Kidney glomerular epithelial cell (primary cell): ENCODE results near the gene TFCP2L1.
A peak's percentile ranks its signal among the peaks of the same experiment; 100 is the strongest.
"Not testable (repeated sequence)": the region's sequence is repeated elsewhere in the genome, so short reads cannot be mapped to it uniquely, and the experiment has no call there.

Experiments used
- DNase-seq: peaks from one replicate; lab custom pipeline; 2025; lab: John Stamatoyannopoulos, UW

TFCP2L1 gene

GRCh38 chr2:121284463-121285449 lies at the start of gene TFCP2L1:
Gene TFCP2L1 (minus strand): TSS chr2:121285202. CDS start chr2:121285109, 93 bp downstream.
- no peak for DNase-seq

GRCh38 chr2:121333834-121334558 lies 49.0 kb upstream of the TFCP2L1 start:
- DNase-seq: no peak

GRCh38 chr2:121333231-121333630 lies 48.2 kb upstream of the TFCP2L1 start:
- no peak for DNase-seq

GRCh38 chr2:121331324-121331723 lies 46.3 kb upstream of the TFCP2L1 start:
- DNase-seq: not testable (repeated sequence)

- no peak for DNase-seq
Measured at GRCh38 chr2:121330921-121331320, 45.9 kb upstream of the TFCP2L1 start.

- DNase-seq: no peak
Measured at GRCh38 chr2:121329786-121330185, 44.8 kb upstream of the TFCP2L1 start.

- DNase-seq: no peak
Measured at GRCh38 chr2:121326628-121327027, 41.6 kb upstream of the TFCP2L1 start.

GRCh38 chr2:121324601-121325000 lies 39.6 kb upstream of the TFCP2L1 start:
- DNase-seq: no peak

- no peak for DNase-seq
Measured at GRCh38 chr2:121321476-121321875, 36.5 kb upstream of the TFCP2L1 start.

GRCh38 chr2:121319941-121320340 lies 34.9 kb upstream of the TFCP2L1 start:
- DNase-seq: no peak

- DNase-seq: no peak
Measured at GRCh38 chr2:121316986-121317385, 32.0 kb upstream of the TFCP2L1 start.

- not testable (repeated sequence) for DNase-seq
Measured at GRCh38 chr2:121313701-121314100, 28.7 kb upstream of the TFCP2L1 start.

GRCh38 chr2:121309801-121310200 lies 24.8 kb upstream of the TFCP2L1 start:
- DNase-seq: no peak

GRCh38 chr2:121309323-121309722 lies 24.3 kb upstream of the TFCP2L1 start:
- DNase-seq: no peak

GRCh38 chr2:121307048-121307447 lies 22.0 kb upstream of the TFCP2L1 start:
- DNase-seq: no peak

- no peak for DNase-seq
Measured at GRCh38 chr2:121304941-121305340, 19.9 kb upstream of the TFCP2L1 start.

GRCh38 chr2:121303531-121304263 lies 18.7 kb upstream of the TFCP2L1 start:
- no peak for DNase-seq

- not testable (repeated sequence) for DNase-seq
Measured at GRCh38 chr2:121301190-121301589, 16.2 kb upstream of the TFCP2L1 start.

GRCh38 chr2:121298476-121298875 lies 13.5 kb upstream of the TFCP2L1 start:
- DNase-seq: no peak

- DNase-seq: not testable (repeated sequence)
Measured at GRCh38 chr2:121297866-121298265, 12.9 kb upstream of the TFCP2L1 start.

GRCh38 chr2:121297217-121297830 lies 12.3 kb upstream of the TFCP2L1 start:
- peak; percentile 5 for DNase-seq
